SK-N-SH (cell line): Measurements from ENCODE around the gene SMARCE1. TPM values are rescaled to one million over a fixed set of nuclear protein-coding genes. Genes with fewer than 3 reads are reported as not detected.

Experiments used
- CTCF ChIA-PET: fragments of 300-600, 350-600 bp; formaldehyde crosslinking; extraction: SDS; loops from one replicate; lab custom pipeline; 2021; lab: Yijun Ruan, JAX
- POLR2A ChIA-PET: fragments of 350-600 bp; sonication (Branson Sonifier 250); formaldehyde crosslinking; extraction: SDS; loops from one replicate; lab custom pipeline; 2020; ENCODE audit warnings: antibody characterized with exemption, inconsistent platforms; lab: Yijun Ruan, JAX
- DNase-seq: peaks from one replicate; pipeline ENCODE4 v3.0.0; 2012
- H2AFZ ChIP-seq: fragments of 200-600 bp; sonication (generic); 2 replicates; pipeline ENCODE4 v1.8.1; 2016; ENCODE audit warnings: antibody characterized with exemption, mild to moderate bottlenecking, low read depth
- H3F3A ChIP-seq: fragments of 200-600 bp; sonication (generic); replicated peaks from 2 replicates; pipeline ENCODE3; 2016; ENCODE audit warnings: antibody characterized with exemption, mild to moderate bottlenecking; ENCODE audit not compliant: insufficient read depth
- H3K27ac ChIP-seq, 2 experiments: fragments of 200-500 bp in 1 of 2; fragments of 200-600 bp in 1 of 2; sonication (Bioruptor generic) in 1 of 2; sonication (generic), shearing (Covaris generic) in 1 of 2; 2 replicates each; pipeline versions ENCODE4 v1.5.1 to v1.6.1; 2014 to 2016; ENCODE audit warnings: low read depth in 2 of 2, inconsistent platforms in 1 of 2, low read length in 1 of 2, mild to moderate bottlenecking in 1 of 2, mixed read lengths in 1 of 2
- H3K27me3 ChIP-seq: fragments of 200-600 bp; sonication (generic), shearing (Covaris generic); 2 replicates; pipeline ENCODE4 v1.6.1; 2016; ENCODE audit warnings: mixed run types; ENCODE audit not compliant: insufficient read depth
- H3K36me3 ChIP-seq, 2 experiments: fragments of 200-500 bp in 1 of 2; fragments of 200-600 bp in 1 of 2; sonication (Bioruptor generic) in 1 of 2; sonication (generic) in 1 of 2; replicated peaks in 1 of 2; 2 replicates each; pipeline versions ENCODE3 to v1.5.1; 2014 to 2016; ENCODE audit warnings: low read length in 1 of 2, mild to moderate bottlenecking in 1 of 2; ENCODE audit not compliant: insufficient read depth in 2 of 2, control insufficient read depth in 1 of 2
- H3K4me1 ChIP-seq, 2 experiments: fragments of 200-500 bp in 1 of 2; fragments of 200-600 bp in 1 of 2; sonication (Bioruptor generic) in 1 of 2; sonication (generic), shearing (Covaris generic) in 1 of 2; 2 replicates each; pipeline versions ENCODE4 v1.5.1 to v1.6.1; 2014 to 2016; ENCODE audit warnings: low read depth in 1 of 2, low read length in 1 of 2, mixed run types in 1 of 2; ENCODE audit not compliant: insufficient read depth in 2 of 2, control insufficient read depth in 1 of 2
- H3K4me2 ChIP-seq: fragments of 200-600 bp; sonication (generic), shearing (Covaris generic); 2 replicates; pipeline ENCODE4 v1.6.1; 2017; ENCODE audit warnings: mixed run types
- H3K4me3 ChIP-seq, 2 experiments: fragments of 200-500 bp in 1 of 2; fragments of 200-600 bp in 1 of 2; sonication (Bioruptor generic) in 1 of 2; sonication (generic), shearing (Covaris generic) in 1 of 2; 2 replicates each; pipeline versions ENCODE4 v1.5.1 to v1.8.1; 2014 to 2016; ENCODE audit warnings: low read depth in 2 of 2, inconsistent platforms in 1 of 2, low read length in 1 of 2, mild to moderate bottlenecking in 1 of 2, mixed read lengths in 1 of 2, moderate library complexity in 1 of 2
- H3K79me2 ChIP-seq: fragments of 200-600 bp; sonication (generic); 2 replicates; pipeline ENCODE4 v1.8.1; 2017; ENCODE audit warnings: mild to moderate bottlenecking; ENCODE audit not compliant: insufficient read depth
- H3K9ac ChIP-seq: fragments of 200-600 bp; sonication (generic); 2 replicates; pipeline ENCODE4 v1.6.1; 2017; ENCODE audit warnings: mixed run types
- H3K9me2 ChIP-seq: fragments of 200-600 bp; sonication (generic); 2 replicates; pipeline ENCODE4 v1.6.1; 2017; ENCODE audit warnings: mixed run types
- H3K9me3 ChIP-seq: fragments of 200-600 bp; sonication (generic); 2 replicates; pipeline ENCODE4 v1.6.1; 2017; ENCODE audit warnings: mixed run types, mild to moderate bottlenecking, moderate library complexity
- H4K20me1 ChIP-seq: fragments of 200-600 bp; sonication (generic); 2 replicates; pipeline ENCODE4 v1.6.1; 2017; ENCODE audit warnings: mild to moderate bottlenecking, mixed run types; ENCODE audit not compliant: insufficient read depth
- CHD2 ChIP-seq: fragments of 150-350 bp; IDR thresholded peaks from 2 replicates; pipeline ENCODE4 v1.6.1; 2018; ENCODE audit warnings: low read length; ENCODE audit not compliant: partially characterized antibody
- CTCF ChIP-seq: fragments of 200-600 bp; sonication (generic); IDR thresholded peaks from 2 replicates; pipeline ENCODE4 v1.6.1; 2017; ENCODE audit warnings: antibody characterized with exemption, mild to moderate bottlenecking, moderate library complexity
- ELF1 ChIP-seq: IDR thresholded peaks from 2 replicates; pipeline ENCODE4 v1.4.0; 2012
- EZH2phosphoT487 ChIP-seq: fragments of 200-600 bp; sonication (generic); IDR thresholded peaks from 2 replicates; pipeline ENCODE4 v1.6.1; 2017; ENCODE audit warnings: low read depth, mixed run types, mild to moderate bottlenecking, antibody characterized with exemption, moderate library complexity, borderline replicate concordance
- FOSL2 ChIP-seq: IDR thresholded peaks from 2 replicates; pipeline ENCODE4 v1.4.0; 2012; ENCODE audit warnings: low read depth, mild to moderate bottlenecking, moderate library complexity, borderline replicate concordance
- FOXJ3 ChIP-seq: sonication (generic); formaldehyde crosslinking; IDR thresholded peaks from 2 replicates; pipeline ENCODE4 v1.5.1; 2020; ENCODE audit warnings: mild to moderate bottlenecking, missing genetic modification reagents
- JUND ChIP-seq: IDR thresholded peaks from 2 replicates; pipeline ENCODE4 v1.4.0; 2012
- NFIC ChIP-seq: IDR thresholded peaks from 2 replicates; pipeline ENCODE4 v1.4.0; 2012; ENCODE audit warnings: borderline replicate concordance
- NRF1 ChIP-seq: IDR thresholded peaks from 2 replicates; pipeline ENCODE4 v1.6.1; 2012; ENCODE audit warnings: low read depth, mild to moderate bottlenecking, low read length
- POLR2AphosphoS5 ChIP-seq: IDR thresholded peaks from 2 replicates; pipeline ENCODE4 v1.6.1; 2012; ENCODE audit warnings: low read depth, low read length
- RXRA ChIP-seq: IDR thresholded peaks from 2 replicates; pipeline ENCODE4 v1.4.0; 2012; ENCODE audit warnings: low read depth, mild to moderate bottlenecking, borderline replicate concordance
- SIN3A ChIP-seq: IDR thresholded peaks from 2 replicates; pipeline ENCODE4 v1.6.1; 2012; ENCODE audit warnings: low read depth, mild to moderate bottlenecking, low read length, moderate library complexity, borderline replicate concordance
- TAF1 ChIP-seq: IDR thresholded peaks from 2 replicates; pipeline ENCODE4 v1.6.1; 2012; ENCODE audit warnings: low read depth, mild to moderate bottlenecking, low read length, moderate library complexity, borderline replicate concordance
- ZBTB33 ChIP-seq: IDR thresholded peaks from 2 replicates; pipeline ENCODE4 v1.4.0; 2012; ENCODE audit warnings: low read depth, borderline replicate concordance
- whole genome bisulfite sequencing: methylation state at CpG from one replicate; pipeline ENCODE4 v1.1.6; 2017; ENCODE audit warnings: low lambda C conversion rate; 5-methylcytosine and 5-hydroxymethylcytosine counted together
- polyA plus RNA-seq, 3 experiments: library from polyadenylated mRNA; depleted of rRNA; stranded (reverse); fragments of >200 nt; gene quantifications; 2 replicates each; pipeline ENCODE4 v1.2.3, GENCODE V29; 2012
- TF ChIP-seq, protein P1 (sequence below): IDR thresholded peaks from 2 replicates; pipeline ENCODE4 v1.4.0; 2012; ENCODE audit warnings: low read depth
- TF ChIP-seq, protein P2 (sequence below): IDR thresholded peaks from 2 replicates; pipeline ENCODE4 v1.4.0; 2012; ENCODE audit warnings: low read depth, borderline replicate concordance
- TF ChIP-seq, protein P3 (sequence below): fragments of 150-350 bp; IDR thresholded peaks from 2 replicates; pipeline ENCODE4 v1.6.1; 2017; ENCODE audit warnings: antibody characterized with exemption, low read length, low read depth, borderline replicate concordance
- TF ChIP-seq, protein P4 (sequence below): IDR thresholded peaks from 2 replicates; pipeline ENCODE4; 2012

Gene SMARCE1
- polyA plus RNA-seq, 1 of the 3 experiments (the other 2 are of a cell fraction) = 45.9 TPM

DNA sequence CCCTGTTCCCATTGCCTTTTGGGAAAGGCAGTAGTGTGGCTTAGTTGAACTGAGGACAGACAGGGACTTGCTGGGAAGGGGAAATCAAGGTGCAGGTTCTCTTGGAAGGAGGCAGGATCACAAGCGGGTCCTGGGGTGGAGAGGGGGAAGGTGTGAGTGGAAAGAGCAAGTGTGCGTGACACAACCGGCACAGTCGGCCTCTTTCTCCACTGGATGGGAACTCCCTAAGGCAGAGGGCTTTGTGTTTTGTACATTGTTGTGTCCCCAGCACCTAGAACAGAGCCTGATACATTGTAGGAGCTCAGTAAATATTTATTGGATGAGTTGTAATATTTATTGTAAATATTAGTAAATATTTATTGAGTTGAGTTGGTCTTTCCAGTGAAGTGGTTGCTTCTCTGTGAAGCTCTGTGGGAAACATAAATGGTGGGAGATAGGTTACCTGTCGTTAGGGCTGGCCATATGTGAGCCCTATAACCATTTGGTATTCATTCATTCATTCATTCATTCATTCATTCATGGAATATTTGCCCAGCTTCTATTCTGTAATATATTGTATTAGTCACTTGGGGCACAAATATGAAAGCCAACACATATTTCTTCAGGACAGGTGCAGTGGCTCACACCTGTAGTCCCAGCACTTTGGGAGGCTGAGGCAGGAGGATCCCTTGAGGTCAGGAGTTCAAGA, 34.0 kb downstream of the SMARCE1 start:
- Histone ChIP-seq H2AFZ (no peak overlapping the region), H3K36me3 (no peaks in the 10 kb centered on the region), H4K20me1 (no peaks in the 10 kb centered on the region), H3K4me2 (no peak overlapping the region), H3K9me2 (no peaks in the 10 kb centered on the region)
- DNase-seq = no peak
- CTCF ChIA-PET = interaction anchor here (1.0 to 1.7 kb wide), 2 partner anchors 9 to 178 kb away, joined by 3 to 4 read pairs; no protein-coding TSS in a partner anchor
- TF ChIP-seq NRF1 (no peak), FOSL2 (no peak), CHD2 (no peak), TAF1 (no peak), ZBTB33 (no peak)
- TF ChIP-seq, all 33 proteins: peak for 0
- Histone ChIP-seq H3K9me3 (no peaks in the 10 kb centered on the region), H3F3A (no peaks in the 10 kb centered on the region), H3K27ac (no peak overlapping the region), H3K27me3 (peaks cover 58% of the 10 kb centered on the region), H3K4me3 (no peak overlapping the region), H3K9ac (no peak overlapping the region), H3K79me2 (no peaks in the 10 kb centered on the region), H3K4me1 (peaks cover 0 to 13% of the 10 kb centered on the region in 2 experiments; a peak in 1 of 4 replicates)
- POLR2A ChIA-PET = no interaction called here
- 67% methylated on average over 5 of the region's 5 CpGs for WGBS

- POLR2A ChIA-PET = no interaction called here
Measured at GRCh38 chr17:40612599-40613244, 34.9 kb downstream of the SMARCE1 start.

More at GRCh38 chr17:40612599-40613244, 34.9 kb downstream of the SMARCE1 start:
- no peak for DNase-seq
- Histone ChIP-seq H3K27ac (no peak overlapping the region), H3K4me2 (no peak overlapping the region), H3K9me2 (no peaks in the 10 kb centered on the region), H3K79me2 (no peaks in the 10 kb centered on the region), H2AFZ (no peak overlapping the region), H3K9ac (no peak overlapping the region), H3K27me3 (peaks cover 52% of the 10 kb centered on the region), H3F3A (no peaks in the 10 kb centered on the region), H3K36me3 (no peaks in the 10 kb centered on the region), H4K20me1 (no peaks in the 10 kb centered on the region), H3K9me3 (no peaks in the 10 kb centered on the region), H3K4me1 (peaks cover 0 to 10% of the 10 kb centered on the region in 2 experiments; a peak in 1 of 4 replicates), H3K4me3 (no peak overlapping the region; a peak in 1 of 4 replicates)
- WGBS = 20% methylated on average over 11 of the region's 11 CpGs
- CTCF ChIA-PET = interaction anchor here (1.8 kb wide), 1 partner anchor 7 kb away, joined by 5 read pairs; no protein-coding TSS in a partner anchor
- TF ChIP-seq ELF1 (no peak), SIN3A (no peak), JUND (no peak), NFIC (no peak), POLR2AphosphoS5 (no peak), RXRA (no peak), FOXJ3 (CRISPR knock-in tag) (no peak), CTCF (no peak), TAF1 (no peak), EZH2phosphoT487 (no peak)
- TF ChIP-seq, protein P1, sequence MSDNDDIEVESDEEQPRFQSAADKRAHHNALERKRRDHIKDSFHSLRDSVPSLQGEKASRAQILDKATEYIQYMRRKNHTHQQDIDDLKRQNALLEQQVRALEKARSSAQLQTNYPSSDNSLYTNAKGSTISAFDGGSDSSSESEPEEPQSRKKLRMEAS = no peak
- TF ChIP-seq, protein P2, sequence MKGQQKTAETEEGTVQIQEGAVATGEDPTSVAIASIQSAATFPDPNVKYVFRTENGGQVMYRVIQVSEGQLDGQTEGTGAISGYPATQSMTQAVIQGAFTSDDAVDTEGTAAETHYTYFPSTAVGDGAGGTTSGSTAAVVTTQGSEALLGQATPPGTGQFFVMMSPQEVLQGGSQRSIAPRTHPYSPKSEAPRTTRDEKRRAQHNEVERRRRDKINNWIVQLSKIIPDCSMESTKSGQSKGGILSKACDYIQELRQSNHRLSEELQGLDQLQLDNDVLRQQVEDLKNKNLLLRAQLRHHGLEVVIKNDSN = no peak
- TF ChIP-seq, protein P3, sequence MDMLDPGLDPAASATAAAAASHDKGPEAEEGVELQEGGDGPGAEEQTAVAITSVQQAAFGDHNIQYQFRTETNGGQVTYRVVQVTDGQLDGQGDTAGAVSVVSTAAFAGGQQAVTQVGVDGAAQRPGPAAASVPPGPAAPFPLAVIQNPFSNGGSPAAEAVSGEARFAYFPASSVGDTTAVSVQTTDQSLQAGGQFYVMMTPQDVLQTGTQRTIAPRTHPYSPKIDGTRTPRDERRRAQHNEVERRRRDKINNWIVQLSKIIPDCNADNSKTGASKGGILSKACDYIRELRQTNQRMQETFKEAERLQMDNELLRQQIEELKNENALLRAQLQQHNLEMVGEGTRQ = no peak
- TF ChIP-seq, protein P4, sequence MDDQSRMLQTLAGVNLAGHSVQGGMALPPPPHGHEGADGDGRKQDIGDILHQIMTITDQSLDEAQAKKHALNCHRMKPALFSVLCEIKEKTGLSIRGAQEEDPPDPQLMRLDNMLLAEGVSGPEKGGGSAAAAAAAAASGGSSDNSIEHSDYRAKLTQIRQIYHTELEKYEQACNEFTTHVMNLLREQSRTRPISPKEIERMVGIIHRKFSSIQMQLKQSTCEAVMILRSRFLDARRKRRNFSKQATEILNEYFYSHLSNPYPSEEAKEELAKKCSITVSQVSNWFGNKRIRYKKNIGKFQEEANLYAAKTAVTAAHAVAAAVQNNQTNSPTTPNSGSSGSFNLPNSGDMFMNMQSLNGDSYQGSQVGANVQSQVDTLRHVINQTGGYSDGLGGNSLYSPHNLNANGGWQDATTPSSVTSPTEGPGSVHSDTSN = no peak
